HFFc6 (cell line): ENCODE measurements around the gene SLC25A3. TPM values are rescaled to one million over a fixed set of nuclear protein-coding genes. Genes with fewer than 3 reads are reported as not detected.
A peak's percentile ranks its signal among the peaks of the same experiment; 100 is the strongest.
"Not testable (repeated sequence)": the region's sequence is repeated elsewhere in the genome, so short reads cannot be mapped to it uniquely, and the experiment has no call there.

Experiments used
- DNase-seq: peaks from one replicate; pipeline ENCODE4 v3.0.0-alpha.2; 2018
- H3K27ac Mint-ChIP-seq: 2 replicates; pipeline ENCODE4 v1.8.0; 2020; ENCODE audit warnings: mild to moderate bottlenecking, mixed read lengths
- H3K27me3 Mint-ChIP-seq: 2 replicates; pipeline ENCODE4 v1.8.0; 2021; ENCODE audit warnings: mild to moderate bottlenecking, moderate library complexity, mixed read lengths; ENCODE audit not compliant: insufficient read depth
- H3K36me3 Mint-ChIP-seq: 2 replicates; pipeline ENCODE4 v1.8.0; 2021; ENCODE audit warnings: low read depth, mixed read lengths
- H3K4me1 Mint-ChIP-seq: 2 replicates; pipeline ENCODE4 v1.8.0; 2020; ENCODE audit warnings: low read depth, mixed read lengths
- H3K4me3 Mint-ChIP-seq: 2 replicates; pipeline ENCODE4 v1.8.0; 2020; ENCODE audit warnings: mild to moderate bottlenecking, moderate library complexity, mixed read lengths
- H3K9me3 Mint-ChIP-seq: 2 replicates; pipeline ENCODE4 v1.8.0; 2020; ENCODE audit warnings: mild to moderate bottlenecking, mixed read lengths
- long read RNA-seq: library from polyadenylated mRNA; unstranded; transcript quantifications from one replicate; pipeline ENCODE4 v2.0.0, GENCODE V29; 2019
- total RNA-seq, 6 experiments: library from RNA; stranded (reverse); fragmentation: NEBNext Ultra II Directional; extraction: Animal tissue kit (Norgen Biotek cat#: 25700); gene quantifications; 2 replicates in 1 of 6; 3 replicates in 5 of 6; pipeline ENCODE4 v1.2.3, GENCODE V29; 2021
- TF ChIP-seq, protein P1 (sequence below): fragments of 200-600 bp; sonication (generic); IDR thresholded peaks from 2 replicates; pipeline ENCODE4 v1.5.0; 2021; ENCODE audit warnings: antibody characterized with exemption, mild to moderate bottlenecking

SLC25A3 gene
- total RNA-seq = 100 to 1,000 TPM; 613 to 701 (median 674) TPM
- long read RNA-seq, full-length matches to known transcripts = 1,208 of 1,270 reads
- long read RNA-seq, partial matches to known transcripts = 35 of 1,270 reads
- long read RNA-seq, other reads (novel, unspliced or antisense) = 27 of 1,270 reads

DNA sequence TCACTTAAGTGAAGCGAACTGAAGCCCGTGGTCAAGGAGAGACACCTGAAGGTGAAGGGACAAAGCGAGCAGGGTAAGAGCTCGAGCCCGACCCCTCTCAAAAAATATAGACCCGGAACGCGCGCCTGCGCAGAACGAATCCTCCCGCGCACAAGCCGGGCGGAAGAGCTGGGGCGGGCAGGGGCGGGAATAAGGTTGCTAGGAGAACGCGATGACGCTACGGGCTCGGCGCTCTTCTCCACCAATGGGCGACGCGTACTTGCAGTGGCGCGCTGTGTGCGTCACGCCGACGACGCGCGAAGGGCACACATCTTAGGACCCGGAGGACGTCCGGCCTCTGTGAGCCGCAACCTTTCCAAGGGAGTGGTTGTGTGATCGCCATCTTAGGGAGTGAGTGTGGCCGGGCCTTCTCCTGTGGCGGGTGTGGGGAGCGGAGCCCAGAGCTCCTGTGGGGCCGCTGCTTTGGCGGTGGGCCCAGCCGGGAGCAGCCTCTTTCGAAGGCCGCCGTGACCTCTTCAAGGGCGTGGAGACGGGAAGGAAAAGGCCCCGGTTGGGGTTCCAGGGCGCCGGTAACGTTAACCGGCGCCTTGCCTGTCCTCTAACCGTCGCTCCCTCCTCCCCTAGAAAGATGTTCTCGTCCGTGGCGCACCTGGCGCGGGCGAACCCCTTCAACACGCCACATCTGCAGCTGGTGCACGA, at the start of gene SLC25A3:
SLC25A3 (plus strand) TSS at position 336 of the 699 bp plus-strand sequence; CDS start at position 629, 293 bp downstream.
- TF ChIP-seq, protein P1, sequence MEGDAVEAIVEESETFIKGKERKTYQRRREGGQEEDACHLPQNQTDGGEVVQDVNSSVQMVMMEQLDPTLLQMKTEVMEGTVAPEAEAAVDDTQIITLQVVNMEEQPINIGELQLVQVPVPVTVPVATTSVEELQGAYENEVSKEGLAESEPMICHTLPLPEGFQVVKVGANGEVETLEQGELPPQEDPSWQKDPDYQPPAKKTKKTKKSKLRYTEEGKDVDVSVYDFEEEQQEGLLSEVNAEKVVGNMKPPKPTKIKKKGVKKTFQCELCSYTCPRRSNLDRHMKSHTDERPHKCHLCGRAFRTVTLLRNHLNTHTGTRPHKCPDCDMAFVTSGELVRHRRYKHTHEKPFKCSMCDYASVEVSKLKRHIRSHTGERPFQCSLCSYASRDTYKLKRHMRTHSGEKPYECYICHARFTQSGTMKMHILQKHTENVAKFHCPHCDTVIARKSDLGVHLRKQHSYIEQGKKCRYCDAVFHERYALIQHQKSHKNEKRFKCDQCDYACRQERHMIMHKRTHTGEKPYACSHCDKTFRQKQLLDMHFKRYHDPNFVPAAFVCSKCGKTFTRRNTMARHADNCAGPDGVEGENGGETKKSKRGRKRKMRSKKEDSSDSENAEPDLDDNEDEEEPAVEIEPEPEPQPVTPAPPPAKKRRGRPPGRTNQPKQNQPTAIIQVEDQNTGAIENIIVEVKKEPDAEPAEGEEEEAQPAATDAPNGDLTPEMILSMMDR = no peak
- Mint-ChIP-seq H3K9me3 (no peaks in the 10 kb centered on the region), H3K27me3 (peaks cover 7% of the 10 kb centered on the region), H3K4me3 (peak within 1 kb of the TSS; percentile 94), H3K27ac (peak within 1 kb of the TSS; percentile 98), H3K36me3 (peaks cover 27% of the 10 kb centered on the region), H3K4me1 (peaks cover 26% of the 10 kb centered on the region)
- DNase-seq = peak; percentile 98

DNA sequence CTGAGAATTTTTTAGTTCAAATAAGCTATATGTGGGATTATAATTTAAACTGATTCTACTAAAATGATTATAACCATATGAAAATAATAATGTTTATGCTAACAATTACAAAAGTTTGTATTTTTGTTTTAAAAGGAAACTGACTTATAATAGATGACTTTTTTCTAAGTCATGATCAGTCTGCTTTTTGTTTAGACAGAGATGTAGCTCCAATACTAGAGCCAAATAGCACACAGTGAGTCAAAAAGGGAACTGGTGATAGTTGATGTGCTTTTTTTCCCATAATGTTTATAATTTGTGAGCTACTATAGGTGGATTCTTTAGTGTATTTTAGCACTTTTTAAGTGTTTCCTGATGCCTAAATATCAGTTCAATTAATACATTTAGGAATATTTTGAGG, 49.8 kb upstream of the SLC25A3 start:
- no peak for DNase-seq
- Mint-ChIP-seq H3K4me3 (no peak overlapping the region), H3K36me3 (peaks cover 27% of the 10 kb centered on the region), H3K27ac (0 out of 2 replicates have a peak overlapping the region, but pooled peaks have one; percentile 29), H3K27me3 (no peaks in the 10 kb centered on the region), H3K4me1 (peaks cover 20% of the 10 kb centered on the region), H3K9me3 (no peaks in the 10 kb centered on the region)
- TF ChIP-seq, protein P1 = no peak

DNA sequence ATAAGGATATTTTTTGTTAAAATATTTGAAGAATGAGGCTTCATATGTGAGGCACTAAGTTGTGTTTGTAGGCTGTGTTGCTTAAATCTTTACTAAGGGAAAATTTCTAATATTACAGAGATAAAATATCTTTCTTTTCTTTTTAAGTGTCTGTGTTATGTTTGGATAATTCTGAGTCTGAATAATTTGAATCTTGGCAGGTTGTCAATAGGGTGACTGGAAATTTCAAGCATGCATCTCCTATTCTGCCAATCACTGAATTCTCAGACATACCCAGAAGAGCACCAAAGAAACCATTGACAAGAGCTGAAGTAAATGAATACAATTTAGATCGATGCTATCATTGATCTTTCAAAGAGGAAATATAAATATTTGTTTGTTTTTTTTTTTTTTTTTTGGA, 48.7 kb upstream of the SLC25A3 start:
- no peak overlapping the region for H3K27ac Mint-ChIP-seq
- peaks cover 20% of the 10 kb centered on the region for H3K4me1 Mint-ChIP-seq
- no peak overlapping the region for H3K4me3 Mint-ChIP-seq
- TF ChIP-seq, protein P1 = no peak
- H3K9me3 Mint-ChIP-seq = no peaks in the 10 kb centered on the region
- DNase-seq = no peak
- H3K27me3 Mint-ChIP-seq = no peaks in the 10 kb centered on the region
- peaks cover 27% of the 10 kb centered on the region for H3K36me3 Mint-ChIP-seq

DNA sequence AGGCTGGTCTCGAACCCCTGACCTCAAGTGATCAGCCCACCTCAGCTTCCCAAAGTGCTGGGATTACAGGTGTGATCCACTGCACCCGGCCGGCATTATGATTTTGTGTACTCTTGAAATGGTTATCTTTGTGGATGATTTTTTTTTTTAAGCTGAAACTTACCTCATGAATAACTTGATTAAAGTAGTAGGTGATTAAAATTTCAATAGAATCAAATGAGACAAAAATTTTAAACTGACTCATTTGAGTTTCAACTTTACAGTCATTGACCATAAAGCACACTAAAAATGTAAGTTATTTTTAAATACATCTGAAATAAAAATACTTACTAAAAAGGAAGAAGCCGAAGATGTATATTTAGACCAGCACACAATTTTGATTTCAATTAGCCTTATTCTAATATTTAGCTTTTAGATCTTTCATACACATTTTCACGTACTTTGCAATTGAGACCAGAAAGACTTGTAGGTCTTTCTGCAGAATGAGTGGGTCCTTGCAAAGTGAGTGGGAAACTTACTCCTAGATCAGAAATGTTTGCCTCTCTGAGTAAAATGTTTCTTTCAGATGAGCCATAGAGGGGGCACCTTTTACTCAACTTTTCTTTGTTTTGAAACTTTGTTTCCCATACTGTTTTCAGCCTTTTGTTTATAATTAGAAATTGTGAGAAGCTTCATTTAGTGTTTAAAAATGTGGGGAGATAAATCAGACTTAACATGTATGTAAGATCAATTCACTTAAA, 43.9 kb upstream of the SLC25A3 start:
- no peaks in the 10 kb centered on the region for H3K27me3 Mint-ChIP-seq
- no peak overlapping the region for H3K27ac Mint-ChIP-seq
- TF ChIP-seq, protein P1 = no peak

DNA sequence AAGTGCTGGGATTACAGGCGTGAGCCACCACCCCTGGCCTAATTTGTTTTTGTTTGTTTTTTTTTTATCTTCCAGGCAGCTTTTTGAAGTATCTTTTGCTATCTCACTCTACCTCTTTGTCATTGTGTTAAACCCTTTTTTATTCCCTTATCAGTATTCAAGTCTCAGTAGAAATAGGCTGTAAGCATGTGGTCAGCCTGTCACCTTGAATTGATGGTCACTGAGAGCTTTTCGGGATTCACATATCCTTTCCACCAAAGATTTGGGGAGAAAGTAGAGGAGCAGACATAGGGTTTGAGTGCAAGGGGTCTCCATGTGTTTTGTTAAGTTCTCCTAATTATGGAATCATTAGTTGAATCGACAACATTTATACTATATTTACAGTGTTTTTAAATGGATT, 41.7 kb upstream of the SLC25A3 start:
- no peak for DNase-seq

More for the DNA sequence above, 43.9 kb upstream of the SLC25A3 start:
- Mint-ChIP-seq H3K4me1 (peaks cover 6% of the 10 kb centered on the region; the same call in 1 of the 2 replicates), H3K36me3 (peaks cover 25% of the 10 kb centered on the region), H3K9me3 (no peaks in the 10 kb centered on the region), H3K4me3 (no peak overlapping the region)
- DNase-seq = no peak

DNA sequence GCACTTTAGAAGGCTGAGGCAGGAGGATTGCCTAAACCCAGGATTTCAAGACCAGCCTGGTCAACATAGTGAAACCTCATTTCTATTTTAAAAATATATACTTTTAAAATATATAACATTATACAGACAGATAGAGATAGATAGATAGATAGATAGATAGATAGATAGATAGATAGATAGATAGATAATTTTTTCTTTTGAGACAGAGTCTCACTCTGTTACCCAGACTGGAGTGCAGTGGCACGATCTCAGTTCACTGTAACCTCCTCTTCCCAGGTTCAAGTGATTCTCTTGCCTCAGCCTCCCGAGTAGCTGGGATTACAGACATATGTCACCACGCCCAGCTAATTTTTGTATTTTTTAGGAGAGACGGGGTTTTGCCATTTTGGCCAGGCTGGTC, 35.4 kb upstream of the SLC25A3 start:
- DNase-seq, H3K27me3 Mint-ChIP-seq, H3K9me3 Mint-ChIP-seq, H3K36me3 Mint-ChIP-seq, H3K27ac Mint-ChIP-seq, H3K4me3 Mint-ChIP-seq, H3K4me1 Mint-ChIP-seq: not testable (repeated sequence)

More for the DNA sequence above, 41.7 kb upstream of the SLC25A3 start:
- Mint-ChIP-seq H3K4me1 (no peaks in the 10 kb centered on the region), H3K27me3 (no peaks in the 10 kb centered on the region), H3K27ac (no peak overlapping the region), H3K9me3 (no peaks in the 10 kb centered on the region), H3K4me3 (no peak overlapping the region), H3K36me3 (peaks cover 25% of the 10 kb centered on the region)
- TF ChIP-seq, protein P1 = no peak
